Measurements from ENCODE around the gene CYP21A2.
"Not testable (repeated sequence)": the region's sequence is repeated elsewhere in the genome, so short reads cannot be mapped to it uniquely, and the experiment has no call there.

CYP21A2 gene

GRCh38 chr6:32037598-32038524 lies at the start of gene CYP21A2:
TSS of gene CYP21A2 (plus strand) at chr6:32038415. CDS start at chr6:32038423, 8 bp downstream.
- DNase-seq (ENCODE audit: extremely low read depth, insufficient read length) = not testable (repeated sequence)

GRCh38 chr6:31989363-31989762 lies 48.9 kb upstream of the CYP21A2 start:
- not testable (repeated sequence) for H3K27me3 ChIP-seq (replicated peaks; ENCODE audit: control insufficient read depth, insufficient read depth, low read length); H3K4me3 ChIP-seq (replicated peaks; ENCODE audit: low read depth, low read length); DNase-seq (ENCODE audit: extremely low read depth, insufficient read length); H3K36me3 ChIP-seq (ENCODE audit: control insufficient read depth, insufficient read depth, low read length)

More at GRCh38 chr6:32037598-32038524, at the start of gene CYP21A2:
- not testable (repeated sequence) for H3K27me3 ChIP-seq (replicated peaks; ENCODE audit: control insufficient read depth, insufficient read depth, low read length); H3K4me3 ChIP-seq (replicated peaks; ENCODE audit: low read depth, low read length); H3K36me3 ChIP-seq (ENCODE audit: control insufficient read depth, insufficient read depth, low read length)

- H3K36me3 ChIP-seq (ENCODE audit: control insufficient read depth, insufficient read depth, low read length); H3K27me3 ChIP-seq (replicated peaks; ENCODE audit: control insufficient read depth, insufficient read depth, low read length); DNase-seq (ENCODE audit: extremely low read depth, insufficient read length); H3K4me3 ChIP-seq (replicated peaks; ENCODE audit: low read depth, low read length): not testable (repeated sequence)
Observed at GRCh38 chr6:31994421-31994820, 43.8 kb upstream of the CYP21A2 start.

- H3K4me3 ChIP-seq (replicated peaks; ENCODE audit: low read depth, low read length); DNase-seq (ENCODE audit: extremely low read depth, insufficient read length); H3K36me3 ChIP-seq (ENCODE audit: control insufficient read depth, insufficient read depth, low read length); H3K27me3 ChIP-seq (replicated peaks; ENCODE audit: control insufficient read depth, insufficient read depth, low read length): not testable (repeated sequence)
Observed at GRCh38 chr6:31996385-31996784, 41.8 kb upstream of the CYP21A2 start.

- not testable (repeated sequence) for H3K36me3 ChIP-seq (ENCODE audit: control insufficient read depth, insufficient read depth, low read length); H3K27me3 ChIP-seq (replicated peaks; ENCODE audit: control insufficient read depth, insufficient read depth, low read length); DNase-seq (ENCODE audit: extremely low read depth, insufficient read length); H3K4me3 ChIP-seq (replicated peaks; ENCODE audit: low read depth, low read length)
Observed at GRCh38 chr6:32002546-32003268, 35.5 kb upstream of the CYP21A2 start.

- not testable (repeated sequence) for H3K36me3 ChIP-seq (ENCODE audit: control insufficient read depth, insufficient read depth, low read length); DNase-seq (ENCODE audit: extremely low read depth, insufficient read length); H3K4me3 ChIP-seq (replicated peaks; ENCODE audit: low read depth, low read length); H3K27me3 ChIP-seq (replicated peaks; ENCODE audit: control insufficient read depth, insufficient read depth, low read length)
Observed at GRCh38 chr6:32003301-32003700, 34.9 kb upstream of the CYP21A2 start.

- H3K27me3 ChIP-seq (replicated peaks; ENCODE audit: control insufficient read depth, insufficient read depth, low read length); H3K36me3 ChIP-seq (ENCODE audit: control insufficient read depth, insufficient read depth, low read length); H3K4me3 ChIP-seq (replicated peaks; ENCODE audit: low read depth, low read length); DNase-seq (ENCODE audit: extremely low read depth, insufficient read length): not testable (repeated sequence)
Observed at GRCh38 chr6:32004393-32004792, 33.8 kb upstream of the CYP21A2 start.

GRCh38 chr6:32004864-32005537 lies 33.2 kb upstream of the CYP21A2 start:
- H3K36me3 ChIP-seq (ENCODE audit: control insufficient read depth, insufficient read depth, low read length); H3K4me3 ChIP-seq (replicated peaks; ENCODE audit: low read depth, low read length); DNase-seq (ENCODE audit: extremely low read depth, insufficient read length); H3K27me3 ChIP-seq (replicated peaks; ENCODE audit: control insufficient read depth, insufficient read depth, low read length): not testable (repeated sequence)

- not testable (repeated sequence) for H3K36me3 ChIP-seq (ENCODE audit: control insufficient read depth, insufficient read depth, low read length); DNase-seq (ENCODE audit: extremely low read depth, insufficient read length); H3K27me3 ChIP-seq (replicated peaks; ENCODE audit: control insufficient read depth, insufficient read depth, low read length); H3K4me3 ChIP-seq (replicated peaks; ENCODE audit: low read depth, low read length)
Observed at GRCh38 chr6:32005538-32005880, 32.7 kb upstream of the CYP21A2 start.

- not testable (repeated sequence) for H3K27me3 ChIP-seq (replicated peaks; ENCODE audit: control insufficient read depth, insufficient read depth, low read length); DNase-seq (ENCODE audit: extremely low read depth, insufficient read length); H3K36me3 ChIP-seq (ENCODE audit: control insufficient read depth, insufficient read depth, low read length); H3K4me3 ChIP-seq (replicated peaks; ENCODE audit: low read depth, low read length)
Observed at GRCh38 chr6:32005991-32006529, 32.2 kb upstream of the CYP21A2 start.

GRCh38 chr6:32007086-32007485 lies 31.1 kb upstream of the CYP21A2 start:
- not testable (repeated sequence) for H3K4me3 ChIP-seq (replicated peaks; ENCODE audit: low read depth, low read length)

GRCh38 chr6:32008037-32008436 lies 30.2 kb upstream of the CYP21A2 start:
- H3K4me3 ChIP-seq (replicated peaks; ENCODE audit: low read depth, low read length); DNase-seq (ENCODE audit: extremely low read depth, insufficient read length); H3K36me3 ChIP-seq (ENCODE audit: control insufficient read depth, insufficient read depth, low read length); H3K27me3 ChIP-seq (replicated peaks; ENCODE audit: control insufficient read depth, insufficient read depth, low read length): not testable (repeated sequence)

More at GRCh38 chr6:32007086-32007485, 31.1 kb upstream of the CYP21A2 start:
- H3K27me3 ChIP-seq (replicated peaks; ENCODE audit: control insufficient read depth, insufficient read depth, low read length); DNase-seq (ENCODE audit: extremely low read depth, insufficient read length); H3K36me3 ChIP-seq (ENCODE audit: control insufficient read depth, insufficient read depth, low read length): not testable (repeated sequence)

- not testable (repeated sequence) for H3K36me3 ChIP-seq (ENCODE audit: control insufficient read depth, insufficient read depth, low read length); H3K4me3 ChIP-seq (replicated peaks; ENCODE audit: low read depth, low read length); H3K27me3 ChIP-seq (replicated peaks; ENCODE audit: control insufficient read depth, insufficient read depth, low read length); DNase-seq (ENCODE audit: extremely low read depth, insufficient read length)
Observed at GRCh38 chr6:32008616-32009015, 29.6 kb upstream of the CYP21A2 start.

- H3K4me3 ChIP-seq (replicated peaks; ENCODE audit: low read depth, low read length); H3K27me3 ChIP-seq (replicated peaks; ENCODE audit: control insufficient read depth, insufficient read depth, low read length); H3K36me3 ChIP-seq (ENCODE audit: control insufficient read depth, insufficient read depth, low read length); DNase-seq (ENCODE audit: extremely low read depth, insufficient read length): not testable (repeated sequence)
Observed at GRCh38 chr6:32009537-32009936, 28.7 kb upstream of the CYP21A2 start.
